Measurements from ENCODE around the gene CCDC50.

Gene CCDC50

DNA sequence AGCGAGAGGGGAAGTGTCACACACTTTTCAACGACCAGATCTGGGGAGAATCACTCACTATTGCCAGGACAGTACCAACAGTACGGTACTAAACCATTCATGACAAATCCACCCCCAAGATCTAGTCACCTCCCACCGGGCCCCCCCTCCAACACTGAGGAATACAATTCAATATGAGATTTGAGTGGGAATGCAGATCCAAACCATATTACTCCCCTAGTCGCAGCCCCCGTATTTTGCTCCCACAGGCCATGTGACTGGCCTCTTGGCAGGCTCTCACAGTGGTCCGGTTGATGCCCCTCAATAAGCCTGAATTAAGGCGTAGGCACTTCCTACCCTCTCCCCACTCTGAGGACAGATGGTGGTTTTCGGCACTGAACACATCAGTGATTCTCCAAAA, 86.4 kb downstream of the CCDC50 start:
- no peak for DNase-seq (ENCODE audit: low read depth in 1 of 2, low spot score in 1 of 2)

- DNase-seq (ENCODE audit: low read depth in 1 of 2, low spot score in 1 of 2) = no peak
These were observed 88.2 kb downstream of the CCDC50 start for GRCh38 chr3:191417457-191417729.

- no peak for DNase-seq (ENCODE audit: low read depth in 1 of 2, low spot score in 1 of 2)
These were observed 91.6 kb downstream of the CCDC50 start for GRCh38 chr3:191420771-191421170.

DNA sequence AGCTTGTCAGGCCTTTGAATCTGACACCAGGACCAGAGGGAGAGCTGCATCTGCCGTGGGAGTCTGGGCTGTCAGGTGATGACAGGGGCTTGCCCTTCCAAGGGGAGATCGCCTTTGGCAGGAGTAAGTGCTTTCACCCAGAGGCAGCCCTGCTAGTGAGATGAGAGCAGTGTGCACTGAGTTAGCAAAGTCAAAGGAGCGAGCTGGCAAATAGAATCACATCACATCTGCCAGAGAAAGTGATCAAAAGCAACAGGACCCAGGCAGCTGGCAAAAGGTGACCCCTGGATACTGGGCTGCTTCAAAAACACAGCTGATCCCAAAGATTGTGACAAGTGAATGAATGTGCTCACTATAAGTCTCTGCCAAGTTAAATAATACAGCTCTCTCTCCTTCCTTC, 95.7 kb downstream of the CCDC50 start:
- no peak for DNase-seq (ENCODE audit: low read depth in 1 of 2, low spot score in 1 of 2)

DNA sequence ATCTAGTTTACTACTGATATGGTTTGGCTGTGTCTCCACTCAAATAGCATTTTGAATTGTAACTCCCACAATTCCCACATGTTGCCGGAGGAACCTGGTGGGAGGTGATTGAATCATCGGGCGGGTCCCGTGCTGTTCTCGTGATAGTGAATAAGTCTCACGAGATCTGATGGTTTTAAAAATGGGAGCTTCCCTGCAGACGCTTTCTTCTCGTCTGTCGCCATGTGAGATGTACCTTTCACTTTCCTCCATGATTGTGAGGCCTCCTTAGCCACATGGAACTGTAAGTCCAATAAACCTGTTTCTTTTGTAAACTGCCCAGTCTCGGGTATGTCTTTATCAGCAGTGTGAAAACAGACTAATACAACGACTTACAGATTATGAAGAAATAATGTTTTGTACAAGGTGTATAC, 96.1 kb downstream of the CCDC50 start:
- DNase-seq (ENCODE audit: low read depth in 1 of 2, low spot score in 1 of 2) = no peak

GRCh38 chr3:191426311-191426710, 97.1 kb downstream of the CCDC50 start:
- DNase-seq (ENCODE audit: low read depth in 1 of 2, low spot score in 1 of 2) = no peak

DNA sequence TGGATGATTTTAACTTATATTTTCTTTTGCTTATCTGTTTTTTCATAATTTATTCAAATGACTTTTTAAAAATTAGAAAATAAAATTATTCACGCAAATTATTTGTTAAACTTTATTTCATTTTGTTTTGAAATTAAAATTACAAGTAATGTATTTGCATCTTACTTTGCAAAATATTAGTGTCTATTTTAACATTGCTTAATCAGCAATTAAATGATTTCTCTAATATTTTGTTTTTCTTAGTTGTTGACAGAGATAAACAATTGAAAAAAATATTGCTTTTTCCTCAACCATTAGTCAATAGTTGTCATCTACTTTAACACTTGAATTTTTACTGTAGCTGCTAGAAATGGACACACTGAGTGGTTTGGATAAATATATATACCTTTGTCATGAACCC, 99.0 kb downstream of the CCDC50 start:
- DNase-seq (ENCODE audit: low read depth in 1 of 2, low spot score in 1 of 2) = no peak

DNA sequence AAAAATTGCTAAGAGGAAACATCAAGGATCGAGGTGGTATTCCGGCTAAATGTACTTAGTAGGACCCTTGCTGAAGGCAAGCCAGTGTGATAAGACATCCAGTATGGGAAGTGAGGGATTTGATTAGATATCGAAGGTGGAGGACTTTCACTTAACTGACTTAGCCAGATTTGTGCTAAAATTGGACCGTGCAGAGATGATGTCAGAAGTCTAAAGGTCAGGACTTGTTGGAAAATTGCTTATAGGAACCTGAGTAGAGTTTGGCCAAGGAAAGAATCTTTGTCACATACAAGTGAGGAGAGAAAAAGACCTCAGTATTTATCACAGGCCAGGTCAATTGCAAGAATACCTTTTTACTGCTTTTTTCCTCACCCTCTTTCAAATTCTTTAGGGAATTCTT, 100.9 kb downstream of the CCDC50 start:
- DNase-seq (ENCODE audit: low read depth in 1 of 2, low spot score in 1 of 2) = no peak

- DNase-seq (ENCODE audit: low read depth in 1 of 2, low spot score in 1 of 2) = no peak
These were observed 102.1 kb downstream of the CCDC50 start for GRCh38 chr3:191431160-191431822.

DNA sequence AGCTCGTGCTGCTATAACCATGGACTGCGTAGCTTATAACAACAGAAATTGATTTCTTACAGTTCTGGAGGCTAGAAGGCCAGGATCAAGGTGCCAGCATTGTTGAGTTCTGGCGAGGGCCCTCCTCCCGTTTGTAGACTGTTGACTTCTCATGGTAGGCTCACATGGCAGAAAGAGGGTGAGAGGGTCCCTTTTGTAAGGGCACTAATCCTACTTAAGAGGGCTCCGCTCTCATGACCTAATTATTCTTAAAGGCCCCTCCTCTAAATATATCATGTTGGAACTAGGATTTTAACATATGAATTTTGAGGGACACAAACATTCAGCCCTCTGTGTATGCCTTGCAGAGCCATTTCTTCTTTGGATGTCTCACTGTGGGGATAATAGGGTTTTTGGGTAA, 103.0 kb downstream of the CCDC50 start:
- DNase-seq (ENCODE audit: low read depth in 1 of 2, low spot score in 1 of 2) = no peak

- no peak for DNase-seq (ENCODE audit: low read depth in 1 of 2, low spot score in 1 of 2)
These were observed 104.8 kb downstream of the CCDC50 start for GRCh38 chr3:191434024-191434423.

DNA sequence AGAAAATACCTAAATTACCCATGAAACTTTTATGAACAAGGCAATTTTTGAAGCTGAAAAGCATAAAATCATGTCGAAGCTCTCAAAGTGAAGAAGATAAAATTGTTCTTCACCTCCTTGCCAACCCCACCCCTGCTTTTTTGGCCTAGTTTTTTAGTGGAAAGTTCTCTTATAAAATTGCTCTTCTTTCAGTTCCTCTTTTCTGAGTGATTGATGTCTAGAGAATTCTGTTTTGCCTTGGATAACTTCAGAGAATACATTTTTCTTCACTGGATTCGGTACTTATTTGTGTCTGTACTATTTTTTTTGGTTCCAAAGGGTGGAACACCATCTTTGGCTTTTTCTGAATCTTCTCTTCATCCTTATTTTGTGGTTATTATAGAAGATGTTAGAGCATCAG, 106.8 kb downstream of the CCDC50 start:
- no peak for DNase-seq (ENCODE audit: low read depth in 1 of 2, low spot score in 1 of 2)

DNA sequence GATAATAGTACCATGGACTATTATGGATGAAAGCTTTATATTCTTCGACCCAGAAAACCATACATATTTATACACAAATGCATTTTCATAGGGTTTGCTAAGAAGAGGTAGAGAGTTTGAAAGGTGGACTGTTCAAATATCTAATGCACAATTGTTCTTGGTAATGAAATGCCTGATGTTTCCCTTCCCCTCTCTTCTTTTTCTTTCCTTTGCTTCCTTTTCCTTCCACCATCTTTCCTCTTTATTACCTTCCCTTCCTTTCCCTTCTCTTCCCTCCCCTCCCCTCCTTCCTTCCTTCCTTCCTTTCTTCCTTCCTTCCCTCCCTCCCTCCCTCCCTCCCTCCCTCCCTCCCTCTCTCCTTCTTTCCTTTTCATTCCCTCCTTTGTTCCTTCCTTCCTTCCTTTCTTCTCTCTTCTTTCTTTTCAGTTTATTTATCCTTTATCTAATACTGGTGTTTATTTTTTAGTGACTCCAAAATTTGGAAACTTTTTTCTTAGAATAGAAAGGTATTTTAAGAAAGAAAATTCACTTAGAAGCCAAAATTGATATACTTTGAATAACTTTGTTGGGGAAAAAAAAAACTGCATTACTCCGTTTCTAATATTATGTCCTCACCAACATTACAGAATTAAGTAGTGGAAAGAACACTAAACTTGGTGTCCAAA, 109.1 kb downstream of the CCDC50 start:
- no peak for DNase-seq (ENCODE audit: low read depth in 1 of 2, low spot score in 1 of 2)

DNA sequence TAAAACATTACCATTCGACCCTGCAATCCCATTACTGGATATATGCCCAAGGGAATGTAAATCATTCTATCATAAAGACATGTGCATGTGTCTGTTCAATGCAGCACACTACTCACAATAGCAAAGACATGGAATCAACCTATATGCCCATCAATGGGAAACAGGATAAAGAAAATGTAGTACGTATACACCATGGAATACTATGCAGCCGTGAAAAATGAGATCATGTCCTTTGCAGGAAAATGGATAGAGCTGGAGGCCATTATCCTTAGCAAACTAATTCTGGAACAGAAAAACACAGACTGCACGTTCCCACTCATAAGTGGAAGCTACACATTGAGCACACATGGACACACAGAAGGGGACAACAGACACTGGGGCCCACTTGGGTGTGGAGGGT, 111.3 kb downstream of the CCDC50 start:
- DNase-seq (ENCODE audit: low read depth in 1 of 2, low spot score in 1 of 2) = no peak

DNA sequence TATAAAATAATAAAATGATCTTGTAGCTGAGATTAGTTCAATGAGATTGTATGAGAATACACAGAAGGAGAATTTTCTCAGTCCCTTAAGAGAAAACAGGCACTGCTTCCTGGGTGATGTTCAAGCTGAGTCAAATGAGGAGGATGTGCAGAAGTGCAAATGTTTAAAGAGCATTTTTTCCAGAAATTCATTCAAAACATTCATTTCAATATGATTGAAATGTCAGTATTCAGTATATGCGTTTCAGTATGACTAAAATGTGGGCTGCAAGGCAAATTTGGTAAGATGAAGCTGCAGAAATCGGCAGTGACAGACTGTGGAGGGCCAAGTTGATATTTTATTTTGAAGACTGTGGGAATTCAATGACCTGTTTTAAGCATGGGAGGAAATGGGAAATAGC, 112.5 kb downstream of the CCDC50 start:
- no peak for DNase-seq (ENCODE audit: low read depth in 1 of 2, low spot score in 1 of 2)

- no peak for DNase-seq (ENCODE audit: low read depth in 1 of 2, low spot score in 1 of 2)
These were observed 115.4 kb downstream of the CCDC50 start for GRCh38 chr3:191444569-191444968.
